K562 (cell line): Measurements from ENCODE around the gene PRR23A. TPM values are rescaled to one million over a fixed set of nuclear protein-coding genes. Genes with fewer than 3 reads are reported as not detected.

Experiments used
- ATAC-seq: fragments of 200-7000 bp; cut with Tn5 transposase; 3 replicates; pipeline ENCODE4 v1.9.1; 2020; ENCODE audit warnings: moderate library complexity
- BruUV-seq: library from RNA; stranded (reverse); fragments of 400-500 nt; replicated peaks from 2 replicates; lab custom pipeline; 2021; lab: Mats Ljungman, UMichigan
- CTCF ChIA-PET: fragments of 300-600 bp; formaldehyde crosslinking; extraction: SDS; loops from one replicate; lab custom pipeline; 2021; ENCODE audit warnings: low intra/inter-chr PET ratio; lab: Yijun Ruan, JAX
- POLR2A ChIA-PET: fragments of 300-600, 350-650 bp; sonication (Branson Sonifier 250); formaldehyde crosslinking; extraction: SDS; loops from one replicate; lab custom pipeline; 2021; ENCODE audit warnings: antibody characterized with exemption, inconsistent platforms; lab: Yijun Ruan, JAX
- DNase-seq, 4 experiments: peaks; one replicate each; pipeline versions ENCODE4 v3.0.0 to v3.0.0-alpha.2; 2011 to 2018; ENCODE audit warnings: low spot score in 3 of 4, mixed read lengths in 3 of 4; ENCODE audit errors: extremely low read depth in 1 of 4
- FAIRE-seq: peaks from 2 replicates; lab custom pipeline; 2011; peaks lifted over from hg19 to GRCh38; lab: Jason Lieb, UNC
- H2AFZ ChIP-seq: 2 replicates; pipeline ENCODE4 v1.6.0; 2011; ENCODE audit warnings: low read depth, low read length, control low read depth, inconsistent platforms
- H3K27ac ChIP-seq: fragments of 200-600 bp; 3 replicates; pipeline ENCODE4 v1.8.0; 2011; ENCODE audit warnings: low read depth, mild to moderate bottlenecking, control low read depth, inconsistent platforms, low read length, moderate library complexity, mixed read lengths; ENCODE audit errors: extremely low read depth
- H3K27me3 ChIP-seq, 2 experiments: fragments of 300-600 bp in 1 of 2; 2 replicates in 1 of 2; 3 replicates in 1 of 2; pipeline versions ENCODE4 v1.6.0 to v1.8.0; 2011; ENCODE audit warnings: inconsistent platforms in 2 of 2, low read length in 2 of 2, mild to moderate bottlenecking in 1 of 2, mixed read lengths in 1 of 2, moderate library complexity in 1 of 2; ENCODE audit not compliant: control insufficient read depth in 2 of 2, insufficient read depth in 2 of 2
- H3K36me3 ChIP-seq: fragments of 300-600 bp; 3 replicates; pipeline ENCODE4 v1.8.0; 2011; ENCODE audit warnings: mild to moderate bottlenecking, low read length, inconsistent platforms; ENCODE audit not compliant: control insufficient read depth, insufficient read depth
- H3K4me1 ChIP-seq, 2 experiments: fragments of 200-600 bp in 1 of 2; replicated peaks in 1 of 2; 2 replicates in 1 of 2; 3 replicates in 1 of 2; pipeline versions ENCODE4 v1.5.1 to v1.8.0; 2011; ENCODE audit warnings: inconsistent platforms in 2 of 2, low read length in 2 of 2, mild to moderate bottlenecking in 1 of 2, mixed read lengths in 1 of 2, moderate library complexity in 1 of 2; ENCODE audit not compliant: control insufficient read depth in 2 of 2, insufficient read depth in 2 of 2
- H3K4me2 ChIP-seq: 2 replicates; pipeline ENCODE4 v1.6.1; 2011; ENCODE audit warnings: low read length, control low read depth, inconsistent platforms, mixed read lengths; ENCODE audit not compliant: insufficient read depth
- H3K4me3 ChIP-seq: fragments of 200-600 bp; sonication (generic), shearing (Covaris generic); 2 replicates; pipeline ENCODE4 v1.5.1; 2016; ENCODE audit warnings: control low read depth, inconsistent platforms
- H3K79me2 ChIP-seq: fragments of 200-600 bp; 3 replicates; pipeline ENCODE4 v1.8.0; 2011; ENCODE audit warnings: low read length, inconsistent platforms; ENCODE audit not compliant: control insufficient read depth, insufficient read depth
- H3K9ac ChIP-seq, 2 experiments: 2 replicates each; pipeline versions ENCODE4 v1.6.0 to v1.6.1; 2011; ENCODE audit warnings: low read depth in 2 of 2, low read length in 2 of 2, control low read depth in 1 of 2, inconsistent platforms in 1 of 2, mild to moderate bottlenecking in 1 of 2, mixed read lengths in 1 of 2; ENCODE audit not compliant: insufficient read depth in 1 of 2
- H3K9me1 ChIP-seq: one replicate; pipeline ENCODE4 v1.6.0; 2011; ENCODE audit warnings: inconsistent platforms, mild to moderate bottlenecking, low read length, moderate library complexity; ENCODE audit not compliant: control insufficient read depth, insufficient read depth
- H3K9me3 ChIP-seq: replicated peaks from 2 replicates; pipeline ENCODE4 v1.5.1; 2011; ENCODE audit warnings: low read depth, low read length, inconsistent platforms; ENCODE audit not compliant: control insufficient read depth, insufficient read depth
- H4K20me1 ChIP-seq: replicated peaks from 2 replicates; pipeline ENCODE4 v1.6.1; 2011; ENCODE audit warnings: low read length, inconsistent platforms, mixed read lengths; ENCODE audit not compliant: control insufficient read depth, insufficient read depth
- E2F5 ChIP-seq: sonication (generic); formaldehyde crosslinking; IDR thresholded peaks from 2 replicates; pipeline ENCODE4 v1.8.0; 2022; ENCODE audit warnings: mild to moderate bottlenecking, missing genetic modification reagents
- HDGF ChIP-seq: fragments of 450-650 bp; IDR thresholded peaks from 2 replicates; pipeline ENCODE4 v1.6.1; 2016
- POLR3G ChIP-seq: IDR thresholded peaks from 2 replicates; pipeline ENCODE4 v1.6.1; 2011; ENCODE audit not compliant: insufficient read length, insufficient replicate concordance; ENCODE audit errors: extremely low read depth
- SPI1 ChIP-seq: IDR thresholded peaks from 2 replicates; pipeline ENCODE4 v1.6.1; 2011; ENCODE audit warnings: low read depth, low read length, control low read depth, borderline replicate concordance
- ZNF212 ChIP-seq: fragments of 450-650 bp; formaldehyde crosslinking; IDR thresholded peaks from 2 replicates; pipeline ENCODE4 v1.4.0; 2020; ENCODE audit warnings: mild to moderate bottlenecking
- ZNF589 ChIP-seq: fragments of 200-800 bp; sonication (Bioruptor generic); IDR thresholded peaks from 2 replicates; pipeline ENCODE4 v1.6.1; 2016; ENCODE audit warnings: low read depth, missing genetic modification characterization, missing compliant biosample characterization
- WGBS: fragments of 100-300 bp; shearing (Covaris generic); methylation state at CpG from one replicate; pipeline ENCODE4 v1.1.6; 2016; ENCODE audit warnings: low coverage, mixed read lengths; ENCODE audit not compliant: insufficient coverage; ENCODE audit errors: missing lambda C conversion rate; 5-methylcytosine and 5-hydroxymethylcytosine counted together
- in situ Hi-C: fragments of 300-500 bp; cut with MboI; formaldehyde crosslinking; loops from 4 replicates; pipeline ENCODE4 v1.15.0; 2018; ENCODE audit warnings: inconsistent platforms, mixed read lengths
- intact Hi-C: fragments of 100-400 bp; cut with micrococcal nuclease; formaldehyde crosslinking; loops from 2 replicates; pipeline ENCODE4 v1.14.2; 2022
- polyA plus RNA-seq, 8 experiments: library from polyadenylated mRNA; depleted of rRNA in 4 of 8; stranded (reverse) in 5 of 8; unstranded in 3 of 8; fragments of >200 nt; fragmentation: Nextera tagmentation in 2 of 8; fragmentation: Illumina TruSeq in 1 of 8; extraction: Ambion mirVana in 2 of 8; extraction: Trizol in 1 of 8; gene quantifications; 2 replicates each; pipeline versions ENCODE4 v1.2.1 to v1.2.3, GENCODE V29; 2011 to 2014; ENCODE audit warnings: inconsistent platforms in 1 of 8, missing spikeins in 1 of 8
- total RNA-seq, 7 experiments: library from RNA; depleted of rRNA in 6 of 7; stranded (reverse); fragments of >200 nt in 6 of 7; fragmentation: Illumina TruSeq in 2 of 7; extraction: Trizol in 2 of 7; gene quantifications; 2 replicates each; pipeline versions ENCODE4 v1.2.1 to v1.2.3, GENCODE V29; 2011 to 2021; ENCODE audit warnings: low replicate concordance in 1 of 7

The PRR23A gene
- total and polyA plus RNA-seq, 9 of the 15 experiments (the other 6 are each of a cell fraction or from before 2014, with no cell fraction given), result not detected

GRCh38 chr3:138985932-138986331 lies 20.1 kb downstream of the PRR23A start:
- intact Hi-C loops (no loop called here), in situ Hi-C loops (no loop called here)
- no peak overlapping the region for H3K4me3 ChIP-seq
- POLR2A ChIA-PET, result interaction anchor here (1.2 kb wide), 1 partner anchor 13 kb away, joined by 5 read pairs; no protein-coding TSS in a partner anchor
- peaks cover 0 to 17% of the 10 kb centered on the region in 2 experiments; a peak in 2 of 5 replicates for H3K27me3 ChIP-seq
- ATAC-seq, result no peak
- FAIRE-seq, result no peak
- no TSS peak for BruUV-seq
- no peaks in the 10 kb centered on the region for H3K9me1 ChIP-seq
- TF ChIP-seq HDGF (no peak), ZNF589 (no peak), POLR3G (no peak), E2F5 (CRISPR knock-in tag) (no peak), ZNF212 (CRISPR knock-in tag) (no peak)
- H3K9ac ChIP-seq, result no peak overlapping the region
- no peak overlapping the region for H2AFZ ChIP-seq
- no peaks in the 10 kb centered on the region for H3K79me2 ChIP-seq
- H3K36me3 ChIP-seq, result no peaks in the 10 kb centered on the region
- H3K9me3 ChIP-seq, result no peaks in the 10 kb centered on the region
- 2% methylated on average over 4 of the region's 4 CpGs for WGBS
- no peak overlapping the region for H3K4me2 ChIP-seq
- H3K4me1 ChIP-seq, result no peaks in the 10 kb centered on the region
- no peaks in the 10 kb centered on the region for H4K20me1 ChIP-seq
- peak in 1 of 4 experiments; percentile 1 for DNase-seq
- CTCF ChIA-PET, result no interaction called here
- no peak overlapping the region for H3K27ac ChIP-seq

GRCh38 chr3:138984816-138985215 lies 21.3 kb downstream of the PRR23A start:
- FAIRE-seq, result no peak
- Histone ChIP-seq H3K9me1 (no peaks in the 10 kb centered on the region), H2AFZ (no peak overlapping the region), H3K36me3 (no peaks in the 10 kb centered on the region), H3K27me3 (peaks cover 0 to 17% of the 10 kb centered on the region in 2 experiments; a peak in 2 of 5 replicates), H3K27ac (no peak overlapping the region), H3K4me3 (no peak overlapping the region), H3K9me3 (no peaks in the 10 kb centered on the region), H3K79me2 (no peaks in the 10 kb centered on the region), H3K9ac (no peak overlapping the region), H3K4me1 (no peaks in the 10 kb centered on the region), H3K4me2 (no peak overlapping the region), H4K20me1 (no peaks in the 10 kb centered on the region)
- no peak for ATAC-seq
- intact Hi-C loops, result no loop called here
- TF ChIP-seq E2F5 (CRISPR knock-in tag) (no peak), SPI1 (peak; percentile 81)
- in situ Hi-C loops, result no loop called here
- 0% methylated on average over 3 of the region's 3 CpGs for WGBS
- BruUV-seq, result no TSS peak
- POLR2A ChIA-PET, result interaction anchor here (0.5 kb wide), 1 partner anchor 28 kb away, joined by 3 read pairs; no protein-coding TSS in a partner anchor
- CTCF ChIA-PET, result no interaction called here
- DNase-seq, result peak in 1 of 4 experiments; percentile 2
